Left ventricle myocardium superior (tissue), 1 donor: Measurements from ENCODE around the gene USP6NL. TPM values are rescaled to one million over a fixed set of nuclear protein-coding genes. Genes with fewer than 3 reads are reported as not detected.

ENCODE experiments used
- ATAC-seq: fragments of 200-7000 bp; cut with Tn5 transposase; one replicate; pipeline ENCODE4 v1.9.1; 2020; ENCODE audit warnings: mild to moderate bottlenecking, moderate library complexity
- DNase-seq: peaks from one replicate; pipeline ENCODE4 v3.0.0-alpha.2; 2020
- intact Hi-C: fragments of 100-400 bp; cut with micrococcal nuclease; formaldehyde crosslinking; loops from one replicate; pipeline ENCODE4 v1.11.0; 2022
- total RNA-seq: library from RNA; stranded (reverse); fragmentation: NEBNext Ultra II Directional; extraction: Animal tissue kit (Norgen Biotek cat#: 25700); gene quantifications from one replicate; pipeline ENCODE4 v1.2.1, GENCODE V29; 2021
- donor health status: DM: no; HTN: yes; CAD: no; lungs with severe emphysema.

USP6NL gene
- total RNA-seq, 1 donor from 2014 or later = 6.9 TPM

GRCh38 chr10:11528286-11528685 lies 83.2 kb downstream of the USP6NL start:
- intact Hi-C loops = no loop called here
- ATAC-seq = no peak

GRCh38 chr10:11527691-11528255 lies 83.7 kb downstream of the USP6NL start:
- DNase-seq (no peak), ATAC-seq (no peak)
- intact Hi-C loops = no loop called here

More at GRCh38 chr10:11528286-11528685, 83.2 kb downstream of the USP6NL start:
- DNase-seq = no peak

GRCh38 chr10:11527068-11527467 lies 84.4 kb downstream of the USP6NL start:
- intact Hi-C loops = no loop called here
- DNase-seq (no peak), ATAC-seq (no peak)

GRCh38 chr10:11525503-11525902 lies 85.9 kb downstream of the USP6NL start:
- ATAC-seq = peak; percentile 80
- intact Hi-C loops = no loop called here
- peak; percentile 84 for DNase-seq

GRCh38 chr10:11522821-11523245 lies 88.6 kb downstream of the USP6NL start:
- ATAC-seq (peak; percentile 81), DNase-seq (peak; percentile 43)
- intact Hi-C loops = no loop called here

GRCh38 chr10:11521860-11522259 lies 89.6 kb downstream of the USP6NL start:
- peak; percentile 56 for ATAC-seq
- intact Hi-C loops = no loop called here
- DNase-seq = no peak

GRCh38 chr10:11520892-11521291 lies 90.6 kb downstream of the USP6NL start:
- ATAC-seq (no peak), DNase-seq (no peak)
- intact Hi-C loops = no loop called here

GRCh38 chr10:11517150-11517549 lies 94.3 kb downstream of the USP6NL start:
- DNase-seq (no peak), ATAC-seq (no peak)
- intact Hi-C loops = loop anchor here (10.0 kb wide), 1 partner anchor 208 kb away; no protein-coding TSS in a partner anchor

GRCh38 chr10:11516431-11516746 lies 95.1 kb downstream of the USP6NL start:
- ATAC-seq = no peak
- DNase-seq = no peak
- intact Hi-C loops = loop anchor here (10.0 kb wide), 1 partner anchor 208 kb away; no protein-coding TSS in a partner anchor

GRCh38 chr10:11515596-11516430 lies 95.6 kb downstream of the USP6NL start:
- no peak for DNase-seq
- intact Hi-C loops = loop anchor here (2.0 to 10.0 kb wide), 2 partner anchors 209 to 243 kb away; no protein-coding TSS in a partner anchor
- peak; percentile 85 for ATAC-seq

GRCh38 chr10:11513727-11514126 lies 97.7 kb downstream of the USP6NL start:
- no peak for DNase-seq
- intact Hi-C loops = loop anchor here (2.0 to 10.0 kb wide), 2 partner anchors 211 to 245 kb away; no protein-coding TSS in a partner anchor
- ATAC-seq = no peak

- ATAC-seq = no peak
- no peak for DNase-seq
- intact Hi-C loops = loop anchor here (10.0 kb wide), 1 partner anchor 212 kb away; no protein-coding TSS in a partner anchor
These were observed 98.9 kb downstream of the USP6NL start for GRCh38 chr10:11512596-11512995.

GRCh38 chr10:11511321-11511720 lies 100.1 kb downstream of the USP6NL start:
- ATAC-seq = no peak
- DNase-seq = no peak
- intact Hi-C loops = loop anchor here (10.0 kb wide), 1 partner anchor 213 kb away; no protein-coding TSS in a partner anchor

- intact Hi-C loops = loop anchor here (10.0 kb wide), 1 partner anchor 214 kb away; no protein-coding TSS in a partner anchor
- ATAC-seq (peak; percentile 68), DNase-seq (no peak)
These were observed 100.7 kb downstream of the USP6NL start for GRCh38 chr10:11510736-11511135.

- ATAC-seq = no peak
- intact Hi-C loops = loop anchor here (10.0 kb wide), 1 partner anchor 215 kb away; no protein-coding TSS in a partner anchor
- no peak for DNase-seq
These were observed 101.2 kb downstream of the USP6NL start for GRCh38 chr10:11510281-11510680.

- ATAC-seq = no peak
- intact Hi-C loops = no loop called here
- no peak for DNase-seq
These were observed 102.4 kb downstream of the USP6NL start for GRCh38 chr10:11509036-11509435.

GRCh38 chr10:11506247-11506789 lies 105.1 kb downstream of the USP6NL start:
- no peak for ATAC-seq
- no peak for DNase-seq
- intact Hi-C loops = no loop called here

- DNase-seq (no peak), ATAC-seq (no peak)
- intact Hi-C loops = no loop called here
These were observed 105.8 kb downstream of the USP6NL start for GRCh38 chr10:11505639-11506038.

- DNase-seq (no peak), ATAC-seq (no peak)
- intact Hi-C loops = no loop called here
These were observed 106.7 kb downstream of the USP6NL start for GRCh38 chr10:11504566-11505285.
